Type B pancreatic cell (in vitro differentiated cells): Measurements from ENCODE around the gene GLIPR1L2. TPM values are rescaled to one million over a fixed set of nuclear protein-coding genes. Genes with fewer than 3 reads are reported as not detected.

Source experiments
- DNase-seq: peaks from one replicate; pipeline ENCODE4 v3.0.0; 2021; ENCODE audit warnings: mixed read lengths; ENCODE audit not compliant: unreplicated experiment; ENCODE audit errors: extremely low spot score
- H3K27ac Mint-ChIP-seq: 2 replicates; pipeline ENCODE4 v1.8.0; 2021; ENCODE audit warnings: mild to moderate bottlenecking, mixed read lengths
- H3K27me3 Mint-ChIP-seq: 2 replicates; pipeline ENCODE4 v1.8.0; 2021; ENCODE audit warnings: mixed read lengths
- H3K36me3 Mint-ChIP-seq: 2 replicates; pipeline ENCODE4 v1.8.0; 2021; ENCODE audit warnings: mixed read lengths
- H3K4me1 Mint-ChIP-seq: one replicate; pipeline ENCODE4 v1.8.0; 2021; ENCODE audit warnings: mixed read lengths; ENCODE audit not compliant: unreplicated experiment
- H3K4me3 Mint-ChIP-seq: 2 replicates; pipeline ENCODE4 v1.8.0; 2021; ENCODE audit warnings: mild to moderate bottlenecking, mixed read lengths
- H3K9me3 Mint-ChIP-seq: 2 replicates; pipeline ENCODE4 v1.8.0; 2021; ENCODE audit warnings: mixed read lengths
- CTCF ChIP-seq: fragments of 200-600 bp; sonication (generic); conservative IDR thresholded peaks from 2 replicates; pipeline ENCODE4 v1.5.0; 2021; ENCODE audit warnings: antibody characterized with exemption, mild to moderate bottlenecking
- total RNA-seq: library from RNA; stranded (reverse); gene quantifications from 2 replicates; pipeline ENCODE4 v1.2.1, GENCODE V29; 2021; ENCODE audit warnings: low replicate concordance

GLIPR1L2 gene
- total RNA-seq, 1 donor from 2014 or later: 0.77 TPM

- H3K36me3 Mint-ChIP-seq: no peaks in the 10 kb centered on the region
- no peak overlapping the region for H3K27ac Mint-ChIP-seq
- H3K27me3 Mint-ChIP-seq: no peaks in the 10 kb centered on the region
- no peaks in the 10 kb centered on the region for H3K4me1 Mint-ChIP-seq
- no peaks in the 10 kb centered on the region for H3K9me3 Mint-ChIP-seq
- H3K4me3 Mint-ChIP-seq: no peak overlapping the region
- no peak for TF ChIP-seq CTCF
- DNase-seq: no peak
These were observed 16.8 kb downstream of the GLIPR1L2 start for GRCh38 chr12:75407683-75408082.

- H3K27ac Mint-ChIP-seq: no peak overlapping the region
- DNase-seq: no peak
These were observed 18.9 kb downstream of the GLIPR1L2 start for GRCh38 chr12:75409830-75410229.

GRCh38 chr12:75414671-75415070 is 23.8 kb downstream of the GLIPR1L2 start:
- no peak for TF ChIP-seq CTCF
- Mint-ChIP-seq H3K9me3 (no peaks in the 10 kb centered on the region), H3K36me3 (no peaks in the 10 kb centered on the region), H3K4me1 (no peaks in the 10 kb centered on the region), H3K4me3 (no peak overlapping the region), H3K27me3 (no peaks in the 10 kb centered on the region), H3K27ac (no peak overlapping the region)
- DNase-seq: no peak

More at GRCh38 chr12:75409830-75410229, 18.9 kb downstream of the GLIPR1L2 start:
- H3K27me3 Mint-ChIP-seq: no peaks in the 10 kb centered on the region
- no peak overlapping the region for H3K4me3 Mint-ChIP-seq
- no peaks in the 10 kb centered on the region for H3K4me1 Mint-ChIP-seq
- no peaks in the 10 kb centered on the region for H3K9me3 Mint-ChIP-seq
- no peak for TF ChIP-seq CTCF
- no peaks in the 10 kb centered on the region for H3K36me3 Mint-ChIP-seq

GRCh38 chr12:75419841-75420240 is 29.0 kb downstream of the GLIPR1L2 start:
- TF ChIP-seq CTCF: no peak
- no peak overlapping the region for H3K4me3 Mint-ChIP-seq
- no peaks in the 10 kb centered on the region for H3K36me3 Mint-ChIP-seq
- no peaks in the 10 kb centered on the region for H3K27me3 Mint-ChIP-seq
- no peaks in the 10 kb centered on the region for H3K4me1 Mint-ChIP-seq
- peaks cover 3% of the 10 kb centered on the region for H3K9me3 Mint-ChIP-seq
- no peak for DNase-seq
- H3K27ac Mint-ChIP-seq: no peak overlapping the region

- no peaks in the 10 kb centered on the region for H3K27me3 Mint-ChIP-seq
- H3K9me3 Mint-ChIP-seq: peaks cover 11% of the 10 kb centered on the region
- DNase-seq: no peak
- TF ChIP-seq CTCF: no peak
- no peak overlapping the region for H3K4me3 Mint-ChIP-seq
- no peak overlapping the region for H3K27ac Mint-ChIP-seq
- no peaks in the 10 kb centered on the region for H3K4me1 Mint-ChIP-seq
- H3K36me3 Mint-ChIP-seq: no peaks in the 10 kb centered on the region
These were observed 36.6 kb downstream of the GLIPR1L2 start for GRCh38 chr12:75427491-75427890.

GRCh38 chr12:75428767-75429166 is 37.9 kb downstream of the GLIPR1L2 start:
- Mint-ChIP-seq H3K4me3 (no peak overlapping the region), H3K27me3 (no peaks in the 10 kb centered on the region), H3K4me1 (no peaks in the 10 kb centered on the region), H3K9me3 (peaks cover 11% of the 10 kb centered on the region), H3K27ac (no peak overlapping the region), H3K36me3 (no peaks in the 10 kb centered on the region)
- no peak for DNase-seq
- no peak for TF ChIP-seq CTCF
